Measurements from ENCODE around the gene GIT2. TPM values are rescaled to one million over a fixed set of nuclear protein-coding genes. Genes with fewer than 3 reads are reported as not detected.

GIT2 gene
- total RNA-seq, 4 donors from 2014 or later = 55.0 to 107 (median 79.8) TPM

DNA sequence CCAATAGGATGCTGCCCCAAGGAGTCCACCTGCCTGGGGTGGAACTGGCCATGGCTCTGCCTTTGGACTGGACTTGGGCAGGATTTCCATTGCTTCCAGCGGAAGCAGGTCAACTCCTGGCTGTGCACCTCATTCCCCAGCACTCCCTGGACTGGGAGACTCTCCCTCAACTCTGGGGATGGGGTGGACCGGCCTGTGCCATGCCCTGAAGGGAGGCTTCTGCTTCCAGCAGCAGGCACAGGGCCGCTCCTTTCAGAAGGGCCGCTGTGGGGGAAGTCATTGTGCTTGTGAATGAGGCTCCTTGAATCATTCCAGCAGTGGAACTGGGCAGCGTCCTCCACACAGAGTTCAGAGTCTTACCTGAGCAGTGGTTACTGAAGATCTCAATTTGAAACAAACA lies 73.1 kb downstream of the GIT2 start:
- peaks cover 0 to 54% (median 0%) of the 10 kb centered on the region in 3 donors for H3K36me3 ChIP-seq
- DNase-seq = peak in 1 of 3 donors; percentile 29
- no peak overlapping the region for H3K27ac ChIP-seq
- TF ChIP-seq POLR2A (IDR thresholded peaks at IDR 0.05) = no peak
- TF ChIP-seq, protein P1, sequence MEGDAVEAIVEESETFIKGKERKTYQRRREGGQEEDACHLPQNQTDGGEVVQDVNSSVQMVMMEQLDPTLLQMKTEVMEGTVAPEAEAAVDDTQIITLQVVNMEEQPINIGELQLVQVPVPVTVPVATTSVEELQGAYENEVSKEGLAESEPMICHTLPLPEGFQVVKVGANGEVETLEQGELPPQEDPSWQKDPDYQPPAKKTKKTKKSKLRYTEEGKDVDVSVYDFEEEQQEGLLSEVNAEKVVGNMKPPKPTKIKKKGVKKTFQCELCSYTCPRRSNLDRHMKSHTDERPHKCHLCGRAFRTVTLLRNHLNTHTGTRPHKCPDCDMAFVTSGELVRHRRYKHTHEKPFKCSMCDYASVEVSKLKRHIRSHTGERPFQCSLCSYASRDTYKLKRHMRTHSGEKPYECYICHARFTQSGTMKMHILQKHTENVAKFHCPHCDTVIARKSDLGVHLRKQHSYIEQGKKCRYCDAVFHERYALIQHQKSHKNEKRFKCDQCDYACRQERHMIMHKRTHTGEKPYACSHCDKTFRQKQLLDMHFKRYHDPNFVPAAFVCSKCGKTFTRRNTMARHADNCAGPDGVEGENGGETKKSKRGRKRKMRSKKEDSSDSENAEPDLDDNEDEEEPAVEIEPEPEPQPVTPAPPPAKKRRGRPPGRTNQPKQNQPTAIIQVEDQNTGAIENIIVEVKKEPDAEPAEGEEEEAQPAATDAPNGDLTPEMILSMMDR (IDR thresholded peaks at IDR 0.05) = no peak
- no peak overlapping the region for H3K4me3 ChIP-seq
- H3K4me1 ChIP-seq = no peaks in the 10 kb centered on the region
- no peaks in the 10 kb centered on the region for H3K9me3 ChIP-seq
- H3K27me3 ChIP-seq = no peaks in the 10 kb centered on the region

DNA sequence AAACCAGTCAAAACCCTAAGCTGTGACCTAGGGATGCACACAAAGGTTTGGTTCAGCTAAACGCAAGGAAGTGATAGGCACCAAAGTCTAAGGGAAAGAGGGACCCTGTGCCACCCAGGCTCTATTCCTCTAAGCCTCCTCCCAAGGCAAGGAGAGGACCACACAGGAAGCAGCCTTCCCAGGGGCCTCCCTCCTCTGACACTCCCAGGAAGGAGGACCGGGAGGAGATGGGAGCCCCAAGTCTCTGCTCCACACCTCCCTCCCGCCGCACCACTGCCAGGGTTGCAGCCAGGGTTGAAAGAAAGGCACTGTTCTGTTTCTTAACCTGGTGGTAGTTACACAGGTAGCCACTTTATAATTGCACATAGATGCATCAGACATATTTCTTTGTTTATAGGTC lies 74.2 kb downstream of the GIT2 start:
- TF ChIP-seq, protein P1 (IDR thresholded peaks at IDR 0.05) = no peak
- no peak for TF ChIP-seq POLR2A (IDR thresholded peaks at IDR 0.05)
- Histone ChIP-seq H3K27ac (no peak overlapping the region), H3K27me3 (no peaks in the 10 kb centered on the region), H3K9me3 (no peaks in the 10 kb centered on the region), H3K36me3 (peaks cover 0 to 57% (median 0%) of the 10 kb centered on the region in 3 donors), H3K4me1 (no peaks in the 10 kb centered on the region), H3K4me3 (no peak overlapping the region)
- peak in 1 of 3 donors; percentile 24 for DNase-seq

DNA sequence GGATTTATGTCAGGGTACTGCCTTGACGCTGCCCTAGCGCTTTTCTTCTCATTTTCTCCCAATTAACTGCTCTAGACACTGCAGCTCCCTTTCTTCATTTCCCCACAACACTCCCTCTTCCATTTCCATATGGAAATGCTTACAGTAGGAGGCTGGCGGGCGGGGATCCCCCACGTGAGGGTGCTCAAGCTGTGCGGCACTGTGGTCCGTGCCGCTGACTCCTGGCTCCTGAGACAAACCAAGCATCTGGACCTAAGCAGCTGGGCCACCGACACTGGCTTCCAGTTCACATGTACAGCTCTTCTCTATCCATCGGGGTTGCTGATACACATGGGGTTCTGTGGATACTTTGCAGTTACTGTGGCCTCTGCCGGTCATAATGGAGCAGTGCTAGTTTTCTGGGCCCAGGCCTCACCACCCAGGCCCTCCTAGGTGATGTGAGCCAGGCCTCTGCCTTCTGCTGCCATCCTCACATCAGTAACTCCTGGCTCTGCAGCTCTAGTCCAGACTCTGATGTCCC lies 75.8 kb downstream of the GIT2 start:
- TF ChIP-seq, protein P1 (IDR thresholded peaks at IDR 0.05) = no peak
- no peak for TF ChIP-seq POLR2A (IDR thresholded peaks at IDR 0.05)
- H3K27ac ChIP-seq = no peak overlapping the region
- no peaks in the 10 kb centered on the region for H3K9me3 ChIP-seq
- no peak overlapping the region for H3K4me3 ChIP-seq
- DNase-seq = peak in 1 of 3 donors; percentile 15
- H3K36me3 ChIP-seq = peaks cover 0 to 62% (median 0%) of the 10 kb centered on the region in 3 donors
- no peaks in the 10 kb centered on the region for H3K27me3 ChIP-seq
- no peaks in the 10 kb centered on the region for H3K4me1 ChIP-seq

DNA sequence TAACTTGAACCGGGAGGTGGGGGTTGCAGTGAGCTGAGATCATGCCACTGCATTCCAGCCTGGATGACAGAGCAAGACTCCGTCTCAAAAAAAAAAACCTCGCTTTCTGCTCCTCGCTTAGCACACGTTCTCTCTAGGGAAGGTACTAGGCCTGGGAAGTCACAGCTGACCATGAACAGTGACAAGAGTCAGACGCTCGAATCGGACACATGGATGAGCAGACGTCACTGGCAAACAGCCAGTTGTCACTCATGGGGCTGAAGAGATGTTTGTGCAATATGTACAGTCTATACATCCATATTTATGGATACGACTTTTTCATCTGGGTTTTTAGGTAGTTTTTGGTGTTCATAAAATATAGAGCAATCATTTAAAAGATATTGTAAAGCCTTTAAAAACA lies 76.7 kb downstream of the GIT2 start:
- DNase-seq = peak in 1 of 3 donors; percentile 0
- Histone ChIP-seq H3K36me3 (peaks cover 0 to 70% (median 0%) of the 10 kb centered on the region in 3 donors), H3K4me3 (no peak overlapping the region)

DNA sequence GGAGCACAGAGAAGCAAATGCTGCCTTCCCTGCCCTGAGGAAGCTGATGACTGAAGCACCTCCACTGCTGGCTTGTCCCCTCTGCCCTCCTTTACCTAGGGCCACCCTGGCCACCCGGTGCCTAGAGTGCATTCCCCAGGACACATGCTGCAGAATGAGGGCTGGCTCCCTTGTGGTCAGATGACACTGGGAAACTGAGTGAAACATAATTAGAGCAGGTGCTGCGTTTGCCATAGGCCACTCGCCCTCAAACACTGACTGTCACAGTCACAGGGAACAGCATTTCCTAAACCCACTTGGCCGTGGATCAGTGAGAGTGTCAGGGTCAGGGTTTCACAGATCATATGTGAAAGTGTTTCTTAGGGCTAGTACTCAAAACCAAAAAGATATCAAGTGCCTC lies 80.1 kb downstream of the GIT2 start:
- peaks cover 0 to 77% (median 0%) of the 10 kb centered on the region in 3 donors for H3K36me3 ChIP-seq
- no peak for DNase-seq
- no peaks in the 10 kb centered on the region for H3K9me3 ChIP-seq
- H3K27ac ChIP-seq = no peak overlapping the region
- H3K4me3 ChIP-seq = no peak overlapping the region
- TF ChIP-seq POLR2A (IDR thresholded peaks at IDR 0.05) = no peak
- TF ChIP-seq, protein P1 (IDR thresholded peaks at IDR 0.05) = no peak
- H3K27me3 ChIP-seq = no peaks in the 10 kb centered on the region
- no peaks in the 10 kb centered on the region for H3K4me1 ChIP-seq

More for the DNA sequence above, 76.7 kb downstream of the GIT2 start:
- Histone ChIP-seq H3K27me3 (no peaks in the 10 kb centered on the region), H3K27ac (no peak overlapping the region), H3K9me3 (no peaks in the 10 kb centered on the region), H3K4me1 (no peaks in the 10 kb centered on the region)
- TF ChIP-seq, protein P1 (IDR thresholded peaks at IDR 0.05) = no peak
